Measurements from ENCODE around the gene MAJIN.

DNA sequence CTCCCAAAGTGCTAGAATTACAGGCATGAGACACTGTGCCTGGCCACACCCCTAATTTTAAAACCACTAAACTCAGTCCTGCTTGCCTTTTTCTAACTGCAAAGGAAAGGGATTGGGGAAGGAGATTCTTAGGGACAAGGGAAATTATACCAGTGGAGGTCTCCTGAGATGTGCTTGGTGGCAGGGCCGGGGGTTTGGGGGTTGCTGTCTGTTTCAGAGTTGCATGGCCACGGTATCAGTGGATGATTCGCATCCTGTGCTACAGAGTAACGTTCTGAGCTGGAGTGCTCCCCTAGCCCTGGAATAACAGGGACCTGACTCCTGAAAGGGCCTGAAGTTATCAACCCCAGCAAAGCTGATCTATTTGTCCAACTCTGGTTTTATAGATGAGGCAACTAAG lies 35.4 kb downstream of the MAJIN start:
- TF ChIP-seq CTCF (IDR thresholded peaks at IDR 0.05): no peak
- no peak for TF ChIP-seq POLR2A (IDR thresholded peaks at IDR 0.05)

Data from heart left ventricle (tissue), 13 donors.